ENCODE measurements around the gene CACNA1B. TPM values are rescaled to one million over a fixed set of nuclear protein-coding genes. Genes with fewer than 3 reads are reported as not detected.

CACNA1B gene
- polyA plus RNA-seq, 2 of the 4 experiments (the other 2 are of a cell fraction) = 0.03 to 0.06 TPM

DNA sequence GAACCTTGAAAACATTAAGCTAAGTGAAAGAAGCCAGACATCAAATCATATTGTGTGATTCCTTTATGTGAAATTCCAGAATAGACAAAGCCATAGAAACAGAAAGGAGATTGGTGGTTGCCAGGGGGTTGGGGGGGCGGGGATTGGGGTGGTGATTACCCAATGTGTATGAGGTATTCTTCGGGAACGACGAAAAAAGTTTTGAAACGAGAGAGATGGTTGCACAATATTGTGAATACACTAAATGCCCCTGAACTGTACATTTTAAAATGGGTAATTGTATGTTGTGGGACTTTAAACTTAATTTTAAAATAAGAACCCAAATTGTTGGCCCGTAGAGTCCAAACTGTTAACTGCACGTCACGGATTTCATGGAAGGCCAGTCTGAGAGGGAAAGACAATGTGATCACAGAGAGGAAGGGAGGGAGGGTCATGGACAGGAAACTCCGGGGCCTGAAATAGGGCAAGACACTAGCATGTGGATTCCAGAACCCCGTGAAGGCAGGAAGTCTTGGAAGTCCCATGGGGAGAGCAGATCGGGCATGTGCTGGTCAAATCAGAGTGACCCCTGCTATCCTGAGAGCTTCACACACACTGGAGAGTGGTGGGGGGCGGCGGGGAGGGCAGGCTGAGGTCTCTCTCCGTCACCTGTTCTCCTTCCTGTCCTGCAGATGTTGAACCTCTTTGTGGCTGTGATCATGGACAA is 218.4 kb downstream of the CACNA1B start:
- no peak overlapping the region for H3K27ac ChIP-seq
- H3K4me2 ChIP-seq = no peak overlapping the region
- DNase-seq (ENCODE audit: low read depth in 1 of 2, low spot score in 1 of 2) = no peak
- no peak overlapping the region for H3K4me3 ChIP-seq
- ATAC-seq = no peak
- no peaks in the 10 kb centered on the region for H3K9me3 ChIP-seq
- WGBS (ENCODE audit: missing lambda C conversion rate) = 35% methylated on average over 13 of the region's 14 CpGs
- no peaks in the 10 kb centered on the region for H3K4me1 ChIP-seq
- TF ChIP-seq ATOH8 (CRISPR knock-in tag; IDR thresholded peaks at IDR 0.05; ENCODE audit: low read depth) = no peak
- TF ChIP-seq CHD4 (IDR thresholded peaks at IDR 0.05; ENCODE audit: borderline replicate concordance) = no peak
- no peak for TF ChIP-seq EHF (CRISPR knock-in tag; IDR thresholded peaks at IDR 0.05)
- TF ChIP-seq RARB (CRISPR knock-in tag; IDR thresholded peaks at IDR 0.05) = no peak
- no peak for TF ChIP-seq RNF2 (IDR thresholded peaks at IDR 0.05; ENCODE audit: borderline replicate concordance, low read depth)
- ChIA-PET POLR2A (no interaction called here), CTCF (no interaction called here)
- no peak for FAIRE-seq

- no peak for ATAC-seq
- POLR2A ChIA-PET = no interaction called here
- WGBS (ENCODE audit: missing lambda C conversion rate) = 67% methylated on average over 13 of the region's 13 CpGs
- no peak for FAIRE-seq
- DNase-seq (ENCODE audit: low read depth in 1 of 2, low spot score in 1 of 2) = no peak
- no peak overlapping the region for H3K4me3 ChIP-seq
- CTCF ChIA-PET = no interaction called here
- TF ChIP-seq BHLHE40 (IDR thresholded peaks at IDR 0.05; ENCODE audit: low read depth, low read length) (no peak), EHF (CRISPR knock-in tag; IDR thresholded peaks at IDR 0.05) (no peak), EP300 (IDR thresholded peaks at IDR 0.05) (no peak), ELK1 (IDR thresholded peaks at IDR 0.05; ENCODE audit: low read depth, low read length) (no peak), NFE2L2 (conservative IDR thresholded peaks at IDR 0.05; ENCODE audit: low read length) (no peak), FOXS1 (CRISPR knock-in tag; IDR thresholded peaks at IDR 0.05) (no peak), RCOR1 (IDR thresholded peaks at IDR 0.05; ENCODE audit: low read depth, low read length) (no peak), SREBF2 (IDR thresholded peaks at IDR 0.05) (no peak), ESRRA (IDR thresholded peaks at IDR 0.05; ENCODE audit: borderline replicate concordance, low read length) (no peak), PBX3 (IDR thresholded peaks at IDR 0.05) (no peak), CEBPB (IDR thresholded peaks at IDR 0.05) (no peak), MAFK (IDR thresholded peaks at IDR 0.05; ENCODE audit: partially characterized antibody) (no peak), ZC3H11A (IDR thresholded peaks at IDR 0.05) (no peak), KDM1A (IDR thresholded peaks at IDR 0.05; ENCODE audit: low read depth) (no peak), RFX5 (IDR thresholded peaks at IDR 0.05) (no peak), HOXA7 (CRISPR knock-in tag; IDR thresholded peaks at IDR 0.05) (no peak), E2F6 (IDR thresholded peaks at IDR 0.05; ENCODE audit: borderline replicate concordance, low read depth) (no peak)
- TF ChIP-seq, protein P1, sequence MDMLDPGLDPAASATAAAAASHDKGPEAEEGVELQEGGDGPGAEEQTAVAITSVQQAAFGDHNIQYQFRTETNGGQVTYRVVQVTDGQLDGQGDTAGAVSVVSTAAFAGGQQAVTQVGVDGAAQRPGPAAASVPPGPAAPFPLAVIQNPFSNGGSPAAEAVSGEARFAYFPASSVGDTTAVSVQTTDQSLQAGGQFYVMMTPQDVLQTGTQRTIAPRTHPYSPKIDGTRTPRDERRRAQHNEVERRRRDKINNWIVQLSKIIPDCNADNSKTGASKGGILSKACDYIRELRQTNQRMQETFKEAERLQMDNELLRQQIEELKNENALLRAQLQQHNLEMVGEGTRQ (IDR thresholded peaks at IDR 0.05) = no peak
- TF ChIP-seq, protein P2, sequence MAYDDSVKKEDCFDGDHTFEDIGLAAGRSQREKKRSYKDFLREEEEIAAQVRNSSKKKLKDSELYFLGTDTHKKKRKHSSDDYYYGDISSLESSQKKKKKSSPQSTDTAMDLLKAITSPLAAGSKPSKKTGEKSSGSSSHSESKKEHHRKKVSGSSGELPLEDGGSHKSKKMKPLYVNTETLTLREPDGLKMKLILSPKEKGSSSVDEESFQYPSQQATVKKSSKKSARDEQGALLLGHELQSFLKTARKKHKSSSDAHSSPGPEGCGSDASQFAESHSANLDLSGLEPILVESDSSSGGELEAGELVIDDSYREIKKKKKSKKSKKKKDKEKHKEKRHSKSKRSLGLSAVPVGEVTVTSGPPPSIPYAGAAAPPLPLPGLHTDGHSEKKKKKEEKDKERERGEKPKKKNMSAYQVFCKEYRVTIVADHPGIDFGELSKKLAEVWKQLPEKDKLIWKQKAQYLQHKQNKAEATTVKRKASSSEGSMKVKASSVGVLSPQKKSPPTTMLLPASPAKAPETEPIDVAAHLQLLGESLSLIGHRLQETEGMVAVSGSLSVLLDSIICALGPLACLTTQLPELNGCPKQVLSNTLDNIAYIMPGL (CRISPR knock-in tag; IDR thresholded peaks at IDR 0.05; ENCODE audit: borderline replicate concordance) = no peak
- TF ChIP-seq, protein P3, sequence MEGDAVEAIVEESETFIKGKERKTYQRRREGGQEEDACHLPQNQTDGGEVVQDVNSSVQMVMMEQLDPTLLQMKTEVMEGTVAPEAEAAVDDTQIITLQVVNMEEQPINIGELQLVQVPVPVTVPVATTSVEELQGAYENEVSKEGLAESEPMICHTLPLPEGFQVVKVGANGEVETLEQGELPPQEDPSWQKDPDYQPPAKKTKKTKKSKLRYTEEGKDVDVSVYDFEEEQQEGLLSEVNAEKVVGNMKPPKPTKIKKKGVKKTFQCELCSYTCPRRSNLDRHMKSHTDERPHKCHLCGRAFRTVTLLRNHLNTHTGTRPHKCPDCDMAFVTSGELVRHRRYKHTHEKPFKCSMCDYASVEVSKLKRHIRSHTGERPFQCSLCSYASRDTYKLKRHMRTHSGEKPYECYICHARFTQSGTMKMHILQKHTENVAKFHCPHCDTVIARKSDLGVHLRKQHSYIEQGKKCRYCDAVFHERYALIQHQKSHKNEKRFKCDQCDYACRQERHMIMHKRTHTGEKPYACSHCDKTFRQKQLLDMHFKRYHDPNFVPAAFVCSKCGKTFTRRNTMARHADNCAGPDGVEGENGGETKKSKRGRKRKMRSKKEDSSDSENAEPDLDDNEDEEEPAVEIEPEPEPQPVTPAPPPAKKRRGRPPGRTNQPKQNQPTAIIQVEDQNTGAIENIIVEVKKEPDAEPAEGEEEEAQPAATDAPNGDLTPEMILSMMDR (IDR thresholded peaks at IDR 0.05) = no peak
- no peaks in the 10 kb centered on the region for H3K9me3 ChIP-seq
- H3K4me2 ChIP-seq = no peak overlapping the region
- no peaks in the 10 kb centered on the region for H3K4me1 ChIP-seq
- H3K27ac ChIP-seq = no peak overlapping the region
These were observed 218.9 kb downstream of the CACNA1B start for GRCh38 chr9:138096519-138096845.
